Mesenchymal stem cell (in vitro differentiated cells and primary cell): ENCODE results near the gene LORICRIN.
"Not testable (repeated sequence)": the region's sequence is repeated elsewhere in the genome, so short reads cannot be mapped to it uniquely, and the experiment has no call there.

Experiments used
- DNase-seq: peaks from one replicate; pipeline ENCODE4 v3.0.0-alpha.2; 2013
- H2AFZ ChIP-seq: one replicate; pipeline ENCODE4 v1.6.1; 2013; ENCODE audit warnings: low read depth, mild to moderate bottlenecking, control low read depth, inconsistent platforms, low read length, moderate library complexity
- H2AK5ac ChIP-seq: 2 replicates; pipeline ENCODE4 v1.6.1; 2013; ENCODE audit warnings: low read length, moderate library complexity, mild to moderate bottlenecking, inconsistent platforms; ENCODE audit not compliant: severe bottlenecking
- H2BK120ac ChIP-seq: one replicate; pipeline ENCODE4 v1.6.1; 2013; ENCODE audit warnings: low read depth, mild to moderate bottlenecking, inconsistent platforms, low read length, moderate library complexity
- H2BK12ac ChIP-seq, 2 experiments: one replicate each; pipeline ENCODE4 v1.6.1; 2013; ENCODE audit warnings: inconsistent platforms in 2 of 2, low read length in 2 of 2, mild to moderate bottlenecking in 2 of 2, moderate library complexity in 2 of 2, control low read depth in 1 of 2
- H2BK15ac ChIP-seq: one replicate; pipeline ENCODE4 v1.6.1; 2013; ENCODE audit warnings: mild to moderate bottlenecking, low read depth, inconsistent platforms; ENCODE audit not compliant: poor library complexity, severe bottlenecking
- H2BK5ac ChIP-seq: 2 replicates; pipeline ENCODE4 v1.6.1; 2013; ENCODE audit warnings: low read depth, mild to moderate bottlenecking, low read length, control low read depth, inconsistent platforms; ENCODE audit not compliant: poor library complexity, severe bottlenecking
- H3K14ac ChIP-seq, 2 experiments: one replicate each; pipeline ENCODE4 v1.6.1; 2013; ENCODE audit warnings: inconsistent platforms in 2 of 2, low read length in 2 of 2, control low read depth in 1 of 2, mild to moderate bottlenecking in 1 of 2, moderate library complexity in 1 of 2
- H3K18ac ChIP-seq, 2 experiments: one replicate each; pipeline ENCODE4 v1.6.1; 2013; ENCODE audit warnings: inconsistent platforms in 2 of 2, low read length in 2 of 2, control low read depth in 1 of 2, low read depth in 1 of 2, mild to moderate bottlenecking in 1 of 2
- H3K23ac ChIP-seq, 2 experiments: one replicate each; pipeline ENCODE4 v1.6.1; 2013; ENCODE audit warnings: inconsistent platforms in 2 of 2, low read length in 2 of 2, mild to moderate bottlenecking in 2 of 2, moderate library complexity in 2 of 2, control low read depth in 1 of 2
- H3K27ac ChIP-seq: 2 replicates; pipeline ENCODE4 v1.5.1; 2013; ENCODE audit warnings: mild to moderate bottlenecking, moderate library complexity, low read length, control low read depth, inconsistent platforms; ENCODE audit not compliant: poor library complexity, severe bottlenecking
- H3K27me3 ChIP-seq, 2 experiments: 2 replicates each; pipeline versions ENCODE4 v1.6.1 to v1.7.0; 2013; ENCODE audit warnings: low read length in 2 of 2, mild to moderate bottlenecking in 2 of 2, moderate library complexity in 2 of 2, control low read depth in 1 of 2, inconsistent platforms in 1 of 2; ENCODE audit not compliant: control insufficient read depth in 1 of 2, insufficient read depth in 1 of 2
- H3K36me3 ChIP-seq, 2 experiments: 2 replicates each; pipeline versions ENCODE4 v1.6.1 to v1.7.0; 2013; ENCODE audit warnings: low read length in 2 of 2, control low read depth in 1 of 2, inconsistent platforms in 1 of 2, low read depth in 1 of 2, mild to moderate bottlenecking in 1 of 2; ENCODE audit not compliant: insufficient read depth in 2 of 2, control insufficient read depth in 1 of 2
- H3K4ac ChIP-seq, 2 experiments: one replicate each; pipeline ENCODE4 v1.6.1; 2013; ENCODE audit warnings: inconsistent platforms in 2 of 2, low read length in 2 of 2, mild to moderate bottlenecking in 2 of 2, moderate library complexity in 2 of 2, control low read depth in 1 of 2, low read depth in 1 of 2
- H3K4me1 ChIP-seq: 2 replicates; pipeline ENCODE4 v1.6.1; 2013; ENCODE audit warnings: low read depth, low read length, control low read depth; ENCODE audit not compliant: control insufficient read depth, insufficient read depth
- H3K4me2 ChIP-seq: 2 replicates; pipeline ENCODE4 v1.6.1; 2013; ENCODE audit warnings: low read length, mild to moderate bottlenecking, inconsistent platforms; ENCODE audit not compliant: poor library complexity, severe bottlenecking
- H3K4me3 ChIP-seq, 2 experiments: 2 replicates each; pipeline versions ENCODE4 v1.5.1 to v1.7.0; 2013; ENCODE audit warnings: low read length in 2 of 2, mild to moderate bottlenecking in 2 of 2, control low read depth in 1 of 2, low read depth in 1 of 2; ENCODE audit not compliant: insufficient read depth in 1 of 2
- H3K79me1 ChIP-seq: replicated peaks from 2 replicates; pipeline ENCODE4 v1.6.1; 2013; ENCODE audit warnings: mild to moderate bottlenecking, control low read depth, low read length, inconsistent platforms; ENCODE audit not compliant: poor library complexity, severe bottlenecking
- H3K9ac ChIP-seq: 2 replicates; pipeline ENCODE4 v1.7.0; 2013; ENCODE audit warnings: mild to moderate bottlenecking, low read length, moderate library complexity
- H3K9me3 ChIP-seq: 2 replicates; pipeline ENCODE4 v1.7.0; 2013; ENCODE audit warnings: mild to moderate bottlenecking, low read length; ENCODE audit not compliant: control insufficient read depth
- H4K8ac ChIP-seq: one replicate; pipeline ENCODE4 v1.6.1; 2013; ENCODE audit warnings: inconsistent platforms, mild to moderate bottlenecking, low read length, moderate library complexity
- H4K91ac ChIP-seq: one replicate; pipeline ENCODE4 v1.6.1; 2013; ENCODE audit warnings: mild to moderate bottlenecking, low read length, inconsistent platforms
- WGBS: methylation state at CpG from one replicate; pipeline ENCODE4 v1.1.7; 2013; ENCODE audit warnings: mixed read lengths; 5-methylcytosine and 5-hydroxymethylcytosine counted together

The LORICRIN gene

GRCh38 chr1:153227810-153228209 is 31.7 kb upstream of the LORICRIN start:
- Histone ChIP-seq H3K14ac (no peak overlapping the region), H2AFZ (no peak overlapping the region), H2BK12ac (no peak overlapping the region), H3K4me3 (no peak overlapping the region), H3K4me2 (no peak overlapping the region), H3K27ac (no peak overlapping the region), H3K23ac (no peak overlapping the region), H3K36me3 (no peaks in the 10 kb centered on the region), H3K79me1 (no peaks in the 10 kb centered on the region), H4K8ac (no peak overlapping the region), H2BK15ac (no peak overlapping the region), H3K9me3 (no peaks in the 10 kb centered on the region), H2BK5ac (no peak overlapping the region), H3K27me3 (peaks cover 1 to 22% of the 10 kb centered on the region in 2 experiments), H3K4ac (no peak overlapping the region), H2AK5ac (no peak overlapping the region), H3K4me1 (no peaks in the 10 kb centered on the region), H2BK120ac (no peak overlapping the region), H3K18ac (no peak overlapping the region), H4K91ac (no peak overlapping the region), H3K9ac (no peak overlapping the region)
- WGBS: 42% methylated on average over 2 of the region's 2 CpGs
- DNase-seq: no peak

GRCh38 chr1:153228491-153228890 is 31.0 kb upstream of the LORICRIN start:
- Histone ChIP-seq H3K9me3 (no peaks in the 10 kb centered on the region), H3K4ac (no peak overlapping the region), H3K36me3 (no peaks in the 10 kb centered on the region), H3K14ac (no peak overlapping the region), H3K4me2 (no peak overlapping the region), H3K4me3 (no peak overlapping the region), H3K23ac (no peak overlapping the region), H3K79me1 (no peaks in the 10 kb centered on the region), H3K27me3 (peaks cover 0 to 22% of the 10 kb centered on the region in 2 experiments), H4K91ac (no peak overlapping the region), H3K9ac (no peak overlapping the region), H4K8ac (no peak overlapping the region), H3K27ac (no peak overlapping the region), H2BK15ac (no peak overlapping the region), H3K4me1 (no peaks in the 10 kb centered on the region), H2AFZ (no peak overlapping the region), H2BK5ac (no peak overlapping the region), H2BK12ac (no peak overlapping the region), H2AK5ac (no peak overlapping the region), H2BK120ac (no peak overlapping the region), H3K18ac (no peak overlapping the region)
- DNase-seq: no peak
- 86% methylated on average over 1 of the region's 1 CpG for WGBS

- WGBS: 35% methylated on average over 6 of the region's 12 CpGs
- not testable (repeated sequence) for H2BK15ac ChIP-seq, H2AK5ac ChIP-seq, H3K9ac ChIP-seq, H3K9me3 ChIP-seq, H3K36me3 ChIP-seq, H3K23ac ChIP-seq, H3K4ac ChIP-seq, H2BK5ac ChIP-seq, DNase-seq, H4K91ac ChIP-seq, H3K79me1 ChIP-seq, H3K14ac ChIP-seq, H2AFZ ChIP-seq, H2BK12ac ChIP-seq, H3K4me2 ChIP-seq, H3K27ac ChIP-seq, H4K8ac ChIP-seq, H3K4me3 ChIP-seq, H2BK120ac ChIP-seq, H3K4me1 ChIP-seq, H3K18ac ChIP-seq
- peaks cover 0 to 24% of the 10 kb centered on the region in 2 experiments for H3K27me3 ChIP-seq
Observed at GRCh38 chr1:153229076-153229829, 30.2 kb upstream of the LORICRIN start.

- H3K27me3 ChIP-seq: peaks cover 0 to 16% of the 10 kb centered on the region in 2 experiments
- no peaks in the 10 kb centered on the region for H3K36me3 ChIP-seq
- H2BK5ac ChIP-seq: no peak overlapping the region
- H3K79me1 ChIP-seq: no peaks in the 10 kb centered on the region
- no peak overlapping the region for H3K9ac ChIP-seq
- no peak overlapping the region for H2BK15ac ChIP-seq
- H2AK5ac ChIP-seq: no peak overlapping the region
- no peak overlapping the region for H3K4me2 ChIP-seq
- H3K14ac ChIP-seq: no peak overlapping the region
- no peak overlapping the region for H4K91ac ChIP-seq
- no peaks in the 10 kb centered on the region for H3K4me1 ChIP-seq
- no peak overlapping the region for H3K4me3 ChIP-seq
- H3K9me3 ChIP-seq: no peaks in the 10 kb centered on the region
- no peak overlapping the region for H3K23ac ChIP-seq
- no peak overlapping the region for H3K18ac ChIP-seq
- no peak overlapping the region for H2BK120ac ChIP-seq
- no peak overlapping the region for H2AFZ ChIP-seq
- H3K27ac ChIP-seq: no peak overlapping the region
- no peak overlapping the region for H3K4ac ChIP-seq
- WGBS: 74% methylated on average over 4 of the region's 4 CpGs
- no peak for DNase-seq
- no peak overlapping the region for H2BK12ac ChIP-seq
- no peak overlapping the region for H4K8ac ChIP-seq
Observed at GRCh38 chr1:153231363-153231762, 28.1 kb upstream of the LORICRIN start.
